Right ventricle myocardium inferior (tissue), 1 donor: ENCODE data around the gene SEC22A. TPM values are rescaled to one million over a fixed set of nuclear protein-coding genes. Genes with fewer than 3 reads are reported as not detected.

Source experiments
- ATAC-seq: fragments of 200-7000 bp; cut with Tn5 transposase; one replicate; pipeline ENCODE4 v1.9.1; 2020; ENCODE audit warnings: mild to moderate bottlenecking, moderate library complexity
- DNase-seq: peaks from one replicate; pipeline ENCODE4 v3.0.0; 2021; ENCODE audit errors: missing footprints
- intact Hi-C: fragments of 100-400 bp; cut with DNase I; formaldehyde crosslinking; loops from one replicate; pipeline ENCODE4 v1.11.0; 2022
- total RNA-seq: library from RNA; stranded (reverse); fragmentation: NEBNext Ultra II Directional; extraction: Animal tissue kit (Norgen Biotek cat#: 25700); gene quantifications from one replicate; pipeline ENCODE4 v1.2.1, GENCODE V29; 2021
- donor health status: DM: no; HTN: yes; CAD: no; lungs with severe emphysema.

Gene SEC22A
- total RNA-seq, 1 donor from 2014 or later = 14.6 TPM

- DNase-seq (no peak), ATAC-seq (no peak)
- intact Hi-C loops = no loop called here
These were observed 54.5 kb downstream of the SEC22A start for GRCh38 chr3:123256256-123256655.

- intact Hi-C loops = loop anchor here (2.0 kb wide), 1 partner anchor 314 kb away; no protein-coding TSS in a partner anchor
- no peak for ATAC-seq
- DNase-seq = no peak
These were observed 56.6 kb downstream of the SEC22A start for GRCh38 chr3:123258359-123258758.

DNA sequence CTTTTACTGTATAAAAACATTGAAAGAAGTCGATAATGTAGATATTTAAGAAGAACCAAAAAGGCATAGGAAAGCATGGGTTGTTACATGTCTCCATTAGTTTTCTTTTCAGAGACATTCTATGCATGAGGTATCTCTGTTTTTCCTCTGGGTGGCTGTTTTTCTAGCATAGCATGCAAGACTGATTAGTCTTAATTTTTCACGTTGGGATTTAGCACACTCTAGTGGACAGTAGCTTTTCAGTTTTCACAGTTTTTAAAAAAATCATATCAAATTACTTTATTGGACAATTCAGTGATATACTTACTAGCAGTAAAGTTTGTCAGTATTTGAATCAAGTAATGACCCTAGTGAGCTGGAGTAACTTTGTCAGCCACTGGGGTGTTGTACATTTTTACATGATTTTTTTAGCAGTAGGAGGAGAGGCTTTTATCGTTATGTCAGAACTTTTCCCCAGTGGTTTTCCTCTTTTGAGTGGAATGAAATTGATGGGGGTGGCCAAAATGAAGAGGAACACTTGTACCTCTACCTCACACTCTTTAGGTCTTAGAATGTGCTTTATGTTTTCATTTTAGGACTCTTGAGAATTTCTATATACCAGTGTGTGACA lies 57.2 kb downstream of the SEC22A start:
- ATAC-seq = peak; percentile 56
- intact Hi-C loops = loop anchor here (2.0 kb wide), 1 partner anchor 314 kb away; no protein-coding TSS in a partner anchor
- DNase-seq = no peak

GRCh38 chr3:123261666-123262065 lies 59.9 kb downstream of the SEC22A start:
- intact Hi-C loops = no loop called here
- DNase-seq (no peak), ATAC-seq (no peak)

DNA sequence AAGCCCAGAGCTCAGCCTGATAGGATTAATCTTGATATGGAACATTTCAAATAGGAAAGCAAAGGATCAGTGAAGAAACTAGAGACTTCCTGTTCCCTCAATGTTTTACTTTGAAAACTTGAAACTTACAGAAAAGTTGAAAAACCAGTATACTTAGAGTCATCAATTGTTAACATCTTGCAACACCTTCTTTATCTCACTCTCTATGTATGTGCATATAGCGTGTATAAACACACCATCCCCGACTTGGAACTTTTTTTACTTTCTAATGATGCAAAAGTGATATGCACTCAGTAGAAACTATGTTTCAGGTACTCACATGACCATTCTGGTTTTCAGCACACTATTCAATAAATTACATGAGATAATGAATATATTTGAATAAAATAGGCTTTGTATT lies 60.5 kb downstream of the SEC22A start:
- ATAC-seq = no peak
- intact Hi-C loops = no loop called here
- no peak for DNase-seq

- ATAC-seq (no peak), DNase-seq (no peak)
- intact Hi-C loops = no loop called here
These were observed 61.1 kb downstream of the SEC22A start for GRCh38 chr3:123262868-123263267.

DNA sequence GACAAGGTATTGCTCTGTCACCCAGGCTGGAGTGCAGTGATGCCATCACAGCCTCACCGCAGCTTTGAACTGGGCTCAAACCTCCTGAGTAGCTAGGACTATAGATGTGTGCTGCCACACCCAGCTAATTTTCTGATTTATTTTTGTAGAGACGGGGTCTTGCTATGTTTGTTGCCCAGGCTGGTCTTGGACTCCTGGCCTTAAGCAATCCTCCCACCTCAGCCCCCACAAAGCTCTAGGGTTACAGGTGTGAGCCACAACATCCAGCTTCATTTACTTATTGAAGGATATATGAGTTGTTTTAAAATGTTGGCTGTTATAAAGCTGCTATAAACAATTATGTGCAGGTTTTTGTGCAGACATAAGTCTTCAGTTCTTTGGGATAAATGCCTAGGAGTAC lies 62.2 kb downstream of the SEC22A start:
- ATAC-seq (no peak), DNase-seq (no peak)
- intact Hi-C loops = no loop called here

GRCh38 chr3:123267821-123268220 lies 66.1 kb downstream of the SEC22A start:
- ATAC-seq (no peak), DNase-seq (no peak)
- intact Hi-C loops = no loop called here

DNA sequence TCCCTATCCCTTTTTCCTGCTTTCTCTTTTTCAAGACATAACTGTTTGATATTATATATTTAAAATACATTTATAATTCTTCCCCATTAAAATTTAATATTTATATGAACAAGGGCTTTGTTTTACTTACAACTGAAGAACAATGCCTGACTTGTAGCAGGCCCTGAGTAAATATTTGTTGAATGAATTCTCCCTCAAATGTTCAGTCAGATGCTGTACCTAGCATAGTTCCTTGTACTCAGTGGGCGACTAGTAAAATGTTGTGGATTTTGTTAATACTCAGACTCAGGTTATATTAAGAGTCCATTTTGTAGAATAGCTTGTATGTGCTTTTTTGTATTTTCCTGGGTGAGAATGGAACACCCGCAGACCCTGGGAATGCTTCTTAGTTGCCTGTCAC lies 69.1 kb downstream of the SEC22A start:
- ATAC-seq = no peak
- DNase-seq = no peak
- intact Hi-C loops = no loop called here

DNA sequence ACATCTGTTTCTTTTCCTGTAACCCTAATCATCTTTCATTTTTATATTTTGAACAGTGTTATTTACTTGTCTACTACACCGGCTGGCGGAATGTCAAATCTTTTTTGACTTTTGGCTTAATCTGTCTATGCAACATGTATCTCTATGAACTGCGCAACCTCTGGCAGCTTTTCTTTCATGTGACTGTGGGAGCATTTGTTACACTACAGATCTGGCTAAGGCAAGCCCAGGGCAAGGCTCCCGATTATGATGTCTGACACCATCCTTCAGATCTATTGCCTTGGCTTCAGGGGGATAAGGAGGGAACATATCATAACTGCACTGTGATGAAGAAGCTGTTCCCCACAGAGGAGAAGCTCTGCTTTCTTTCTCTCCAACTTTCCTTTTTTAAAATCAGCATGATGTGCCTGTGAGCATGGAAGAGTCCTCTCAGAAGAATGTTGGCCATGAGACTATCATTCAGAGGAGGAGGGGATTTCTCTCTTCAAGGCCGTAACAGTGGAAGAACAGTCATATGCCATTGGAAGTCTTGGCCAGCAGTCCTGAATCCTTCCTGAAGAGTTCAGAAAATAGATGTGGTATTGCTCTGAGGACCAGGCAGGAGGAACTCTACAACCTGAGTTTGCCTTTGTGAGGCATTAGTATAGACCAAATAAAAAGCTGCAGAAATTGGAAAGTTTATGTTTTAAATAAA lies 69.9 kb downstream of the SEC22A start:
- DNase-seq (no peak), ATAC-seq (peak; percentile 91)
- intact Hi-C loops = no loop called here

DNA sequence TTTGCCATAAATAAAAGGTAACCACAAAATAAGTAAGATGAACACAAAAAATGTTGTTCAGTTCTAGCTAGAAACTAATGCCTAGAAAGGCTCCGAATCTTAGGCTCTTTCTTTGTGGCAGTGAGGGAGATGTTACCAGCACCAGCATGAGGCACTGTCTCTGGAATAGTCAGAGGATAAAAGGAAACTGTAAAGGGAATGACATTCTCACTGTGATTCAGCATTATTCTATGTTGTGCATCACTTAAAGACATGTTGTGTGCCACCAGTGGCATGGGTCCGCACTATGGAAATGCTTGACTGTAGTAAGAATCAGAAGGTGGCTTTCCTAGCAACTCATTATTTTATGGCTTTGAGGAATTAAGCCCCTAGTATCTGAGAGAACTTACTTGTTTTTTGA lies 70.8 kb downstream of the SEC22A start:
- intact Hi-C loops = no loop called here
- ATAC-seq = no peak
- no peak for DNase-seq

- no peak for ATAC-seq
- intact Hi-C loops = no loop called here
- no peak for DNase-seq
These were observed 73.9 kb downstream of the SEC22A start for GRCh38 chr3:123275691-123276090.

DNA sequence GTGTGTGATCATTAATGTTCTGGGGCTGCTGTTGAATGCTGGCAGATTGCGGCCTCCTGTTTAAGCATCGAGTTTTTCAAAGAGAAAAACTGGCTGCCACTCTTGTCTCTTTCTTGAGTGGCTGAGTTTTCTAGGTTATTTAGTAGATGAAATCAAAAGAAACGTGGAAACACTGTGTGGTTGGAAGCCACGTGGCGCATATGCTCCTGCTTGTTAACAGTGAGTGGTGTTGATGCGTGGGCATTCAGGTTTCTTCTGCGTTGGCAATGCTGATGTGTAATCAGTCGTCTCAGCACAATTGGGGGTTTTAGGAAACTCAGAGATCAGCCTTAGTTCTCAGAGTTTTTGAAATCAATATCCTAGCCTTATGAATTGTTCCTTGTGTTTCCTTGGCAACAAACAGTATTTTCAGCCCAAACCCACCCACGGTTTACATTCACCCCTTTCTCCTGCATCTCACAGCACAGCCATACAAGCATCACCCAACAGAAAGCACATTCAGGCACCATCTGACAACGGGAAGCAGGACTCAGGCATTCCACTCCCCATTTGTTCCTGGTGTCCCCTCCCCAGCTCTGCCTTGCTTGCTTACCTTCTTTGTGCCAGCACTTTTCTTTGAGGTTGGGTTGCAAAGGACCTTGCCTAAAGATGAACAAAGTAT lies 74.7 kb downstream of the SEC22A start:
- intact Hi-C loops = no loop called here
- DNase-seq (no peak), ATAC-seq (no peak)

- ATAC-seq (no peak), DNase-seq (no peak)
- intact Hi-C loops = no loop called here
These were observed 75.4 kb downstream of the SEC22A start for GRCh38 chr3:123277106-123277505.

- intact Hi-C loops = no loop called here
- no peak for DNase-seq
- ATAC-seq = no peak
These were observed 76.7 kb downstream of the SEC22A start for GRCh38 chr3:123278446-123278845.

- intact Hi-C loops = no loop called here
- ATAC-seq = no peak
- no peak for DNase-seq
These were observed 77.4 kb downstream of the SEC22A start for GRCh38 chr3:123279121-123279520.

DNA sequence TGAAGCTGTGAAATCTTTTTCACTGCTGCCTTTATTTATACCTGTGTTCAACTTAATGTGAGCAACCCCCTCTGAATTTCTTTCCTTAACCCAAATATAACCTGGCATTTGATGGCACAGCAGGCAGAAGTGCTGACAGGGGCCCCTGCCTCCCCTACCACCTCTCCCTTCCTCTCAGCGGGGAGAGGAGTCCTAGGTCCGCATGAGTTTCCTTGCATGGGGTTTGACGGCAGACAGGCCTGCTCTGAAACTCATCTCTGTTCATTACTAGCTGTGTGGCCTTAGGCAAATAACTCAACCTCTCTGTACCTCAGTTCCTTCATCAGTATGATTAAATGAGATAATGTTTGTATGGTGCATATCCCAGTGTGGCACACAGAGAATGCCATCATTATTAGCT lies 79.7 kb downstream of the SEC22A start:
- DNase-seq (no peak), ATAC-seq (no peak)
- intact Hi-C loops = no loop called here

GRCh38 chr3:123281929-123282328 lies 80.2 kb downstream of the SEC22A start:
- no peak for ATAC-seq
- no peak for DNase-seq
- intact Hi-C loops = no loop called here

GRCh38 chr3:123282461-123282860 lies 80.7 kb downstream of the SEC22A start:
- ATAC-seq (no peak), DNase-seq (no peak)
- intact Hi-C loops = no loop called here

DNA sequence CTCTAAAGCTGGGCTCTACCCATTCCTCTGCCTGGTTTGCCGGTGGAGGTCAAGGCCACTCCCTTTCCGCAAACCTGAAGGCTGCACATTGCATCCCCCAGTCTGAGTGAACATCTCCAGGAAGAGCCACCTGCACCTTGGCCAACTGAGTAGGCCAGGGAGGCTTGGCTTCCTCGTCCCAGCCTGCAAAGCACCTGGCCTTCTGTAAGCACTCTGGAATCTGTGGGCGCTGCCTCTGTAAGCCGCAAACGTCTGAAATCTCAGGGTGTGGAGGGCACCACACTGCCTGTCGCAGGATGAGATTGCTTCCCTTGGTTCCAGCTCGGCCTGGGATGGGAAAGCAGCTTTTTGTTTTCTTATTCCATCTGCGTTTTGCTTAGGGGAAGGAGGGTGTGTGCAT lies 81.3 kb downstream of the SEC22A start:
- DNase-seq = no peak
- ATAC-seq = no peak
- intact Hi-C loops = no loop called here
